ENCODE measurements around the gene LIFR. TPM values are rescaled to one million over a fixed set of nuclear protein-coding genes. Genes with fewer than 3 reads are reported as not detected.

Gene LIFR
- total and polyA plus RNA-seq, 2 donors (not counting 3 experiments of a cell fraction or from before 2014, with no cell fraction given), result 4.1 to 36.4 TPM

DNA sequence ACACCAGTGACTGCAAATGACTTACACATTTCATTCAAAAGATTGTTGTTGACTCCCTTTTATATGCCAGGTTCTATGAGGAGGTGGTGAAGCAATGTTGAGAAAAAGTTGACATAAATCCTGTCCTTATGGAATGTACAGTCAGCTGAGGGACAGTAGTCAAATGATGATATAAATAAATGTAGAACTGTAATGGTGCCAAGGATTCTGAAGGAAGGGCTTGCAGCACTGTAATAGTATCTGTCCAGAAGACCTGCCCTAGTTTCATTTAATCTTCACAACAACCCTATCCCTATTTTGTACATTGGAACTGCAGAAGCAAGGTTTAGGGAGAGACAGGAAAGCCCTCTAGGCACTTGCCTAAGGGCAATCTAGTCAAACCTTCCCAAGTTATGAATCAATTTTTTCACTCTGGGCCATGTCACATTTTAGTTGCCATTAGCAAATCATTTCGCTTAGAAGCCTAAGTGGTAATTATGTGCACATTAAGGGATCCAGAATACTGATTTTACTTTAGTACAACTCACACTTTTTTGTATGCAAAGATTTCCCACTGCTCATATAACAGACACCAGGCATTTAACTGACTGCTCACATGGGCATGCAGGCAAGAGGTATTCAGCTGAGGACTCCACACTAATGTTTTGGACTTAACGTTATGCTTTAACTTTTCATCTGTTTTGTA is 34.5 kb upstream of the LIFR start:
- no peak for FAIRE-seq

DNA sequence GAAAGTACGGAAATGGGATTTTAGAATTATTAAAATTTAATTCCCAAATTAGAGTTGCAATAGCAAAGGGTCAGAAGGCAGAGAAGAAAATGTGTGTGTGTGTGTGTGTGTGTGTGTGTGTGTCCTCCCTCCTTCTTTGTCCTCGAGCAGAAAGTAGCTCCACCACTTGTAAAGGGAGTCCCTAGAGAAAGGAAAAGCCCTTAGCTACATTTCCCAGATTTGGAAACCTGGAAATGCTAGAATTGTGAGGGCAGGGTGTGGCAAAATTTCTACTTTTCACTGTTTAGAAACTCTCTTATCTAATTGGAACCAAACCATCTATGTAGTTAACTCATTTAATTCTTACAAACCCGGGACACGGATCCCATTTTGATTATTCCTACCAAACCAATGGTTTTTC is 33.2 kb upstream of the LIFR start:
- H4K20me1 ChIP-seq (replicated peaks; ENCODE audit: control insufficient read depth, extremely low read depth, insufficient read depth, low read length), result no peaks in the 10 kb centered on the region
- POLR2A ChIA-PET, result no interaction called here
- H3K27me3 ChIP-seq (ENCODE audit: control insufficient read depth in 2 of 2, insufficient read depth in 2 of 2, low read length in 2 of 2), result no peaks in the 10 kb centered on the region
- H3K9ac ChIP-seq (replicated peaks; ENCODE audit: extremely low read depth, insufficient read depth, low read length), result no peak overlapping the region
- no peak overlapping the region for H2AFZ ChIP-seq (ENCODE audit: low read depth, low read length)
- H3K27ac ChIP-seq (ENCODE audit: insufficient read depth, low read depth, low read length), result no peak overlapping the region
- H3K4me2 ChIP-seq (ENCODE audit: insufficient read depth, low read length), result no peak overlapping the region
- intact Hi-C loops (cut with micrococcal nuclease), result no loop called here
- H3K9me3 ChIP-seq (replicated peaks; ENCODE audit: control insufficient read depth, insufficient read depth, low read length), result no peaks in the 10 kb centered on the region
- no peaks in the 10 kb centered on the region for H3K79me2 ChIP-seq (ENCODE audit: control insufficient read depth, insufficient read depth, low read length)
- no peak overlapping the region for H3K4me3 ChIP-seq (replicated peaks in 1 of 3; ENCODE audit: insufficient read depth in 1 of 3, low read depth in 1 of 3, low read length in 3 of 3)
- TF ChIP-seq POLR2A (IDR thresholded peaks at IDR 0.05; ENCODE audit: low read depth, low read length), result no peak
- TF ChIP-seq, protein P1, sequence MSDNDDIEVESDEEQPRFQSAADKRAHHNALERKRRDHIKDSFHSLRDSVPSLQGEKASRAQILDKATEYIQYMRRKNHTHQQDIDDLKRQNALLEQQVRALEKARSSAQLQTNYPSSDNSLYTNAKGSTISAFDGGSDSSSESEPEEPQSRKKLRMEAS (IDR thresholded peaks at IDR 0.05; ENCODE audit: insufficient read depth, insufficient read length), result no peak
- TF ChIP-seq FOS (IDR thresholded peaks at IDR 0.05; ENCODE audit: borderline replicate concordance, insufficient read depth, low read length), result no peak
- TF ChIP-seq MYC (IDR thresholded peaks at IDR 0.05; ENCODE audit: low read depth, low read length), result no peak
- TF ChIP-seq, protein P2, sequence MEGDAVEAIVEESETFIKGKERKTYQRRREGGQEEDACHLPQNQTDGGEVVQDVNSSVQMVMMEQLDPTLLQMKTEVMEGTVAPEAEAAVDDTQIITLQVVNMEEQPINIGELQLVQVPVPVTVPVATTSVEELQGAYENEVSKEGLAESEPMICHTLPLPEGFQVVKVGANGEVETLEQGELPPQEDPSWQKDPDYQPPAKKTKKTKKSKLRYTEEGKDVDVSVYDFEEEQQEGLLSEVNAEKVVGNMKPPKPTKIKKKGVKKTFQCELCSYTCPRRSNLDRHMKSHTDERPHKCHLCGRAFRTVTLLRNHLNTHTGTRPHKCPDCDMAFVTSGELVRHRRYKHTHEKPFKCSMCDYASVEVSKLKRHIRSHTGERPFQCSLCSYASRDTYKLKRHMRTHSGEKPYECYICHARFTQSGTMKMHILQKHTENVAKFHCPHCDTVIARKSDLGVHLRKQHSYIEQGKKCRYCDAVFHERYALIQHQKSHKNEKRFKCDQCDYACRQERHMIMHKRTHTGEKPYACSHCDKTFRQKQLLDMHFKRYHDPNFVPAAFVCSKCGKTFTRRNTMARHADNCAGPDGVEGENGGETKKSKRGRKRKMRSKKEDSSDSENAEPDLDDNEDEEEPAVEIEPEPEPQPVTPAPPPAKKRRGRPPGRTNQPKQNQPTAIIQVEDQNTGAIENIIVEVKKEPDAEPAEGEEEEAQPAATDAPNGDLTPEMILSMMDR (IDR thresholded peaks at IDR 0.05; ENCODE audit: extremely low read depth in 1 of 2, insufficient read depth in 1 of 2, low read depth in 1 of 2, low read length in 2 of 2), result no peak
- DNase-seq (ENCODE audit: low read depth, low spot score), result no peak
- no peaks in the 10 kb centered on the region for H3K36me3 ChIP-seq (ENCODE audit: control insufficient read depth in 2 of 2, extremely low read depth in 1 of 2, insufficient read depth in 2 of 2, low read length in 2 of 2)
- no peaks in the 10 kb centered on the region for H3K4me1 ChIP-seq (ENCODE audit: control insufficient read depth, extremely low read depth, insufficient read depth, low read length)
- CTCF ChIA-PET, result interaction anchor here (1.6 to 1.9 kb wide), 2 partner anchors 9 to 148 kb away, joined by 5 to 8 read pairs; no protein-coding TSS in a partner anchor
- no peak for FAIRE-seq
- H3K9me1 ChIP-seq (replicated peaks; ENCODE audit: control insufficient read depth, extremely low read depth, insufficient read depth, low read length), result no peaks in the 10 kb centered on the region
- dilution Hi-C loops (cut with MboI; ENCODE audit: extremely low pct_ligation_motif_present, low sequenced_read_pairs), result no loop called here
- no TSS peak for BruUV-seq (replicated peaks)

More for the DNA sequence above, 34.5 kb upstream of the LIFR start:
- no peaks in the 10 kb centered on the region for H4K20me1 ChIP-seq (replicated peaks; ENCODE audit: control insufficient read depth, extremely low read depth, insufficient read depth, low read length)
- H2AFZ ChIP-seq (ENCODE audit: low read depth, low read length), result no peak overlapping the region
- no peak overlapping the region for H3K27ac ChIP-seq (ENCODE audit: insufficient read depth, low read depth, low read length)
- ChIA-PET POLR2A (no interaction called here), CTCF (no interaction called here)
- H3K4me2 ChIP-seq (ENCODE audit: insufficient read depth, low read length), result no peak overlapping the region
- dilution Hi-C loops (cut with MboI; ENCODE audit: extremely low pct_ligation_motif_present, low sequenced_read_pairs), result no loop called here
- no TSS peak for BruUV-seq (replicated peaks)
- H3K36me3 ChIP-seq (ENCODE audit: control insufficient read depth in 2 of 2, extremely low read depth in 1 of 2, insufficient read depth in 2 of 2, low read length in 2 of 2), result no peaks in the 10 kb centered on the region
- H3K79me2 ChIP-seq (ENCODE audit: control insufficient read depth, insufficient read depth, low read length), result no peaks in the 10 kb centered on the region
- no peaks in the 10 kb centered on the region for H3K9me3 ChIP-seq (replicated peaks; ENCODE audit: control insufficient read depth, insufficient read depth, low read length)
- no peak for DNase-seq (ENCODE audit: low read depth, low spot score)
- no peak overlapping the region for H3K4me3 ChIP-seq (replicated peaks in 1 of 3; ENCODE audit: insufficient read depth in 1 of 3, low read depth in 1 of 3, low read length in 3 of 3)
- TF ChIP-seq POLR2A (IDR thresholded peaks at IDR 0.05; ENCODE audit: low read depth, low read length) (no peak), POLR2AphosphoS5 (IDR thresholded peaks at IDR 0.05; ENCODE audit: insufficient read depth, low read depth, low read length) (no peak), FOS (IDR thresholded peaks at IDR 0.05; ENCODE audit: borderline replicate concordance, insufficient read depth, low read length) (no peak), JUN (IDR thresholded peaks at IDR 0.05; ENCODE audit: borderline replicate concordance, insufficient read depth, insufficient read length, low read depth) (no peak)
- TF ChIP-seq, protein P2 (IDR thresholded peaks at IDR 0.05; ENCODE audit: extremely low read depth in 1 of 2, insufficient read depth in 1 of 2, low read depth in 1 of 2, low read length in 2 of 2), result no peak
- H3K4me1 ChIP-seq (ENCODE audit: control insufficient read depth, extremely low read depth, insufficient read depth, low read length), result peaks cover 4% of the 10 kb centered on the region
- H3K9ac ChIP-seq (replicated peaks; ENCODE audit: extremely low read depth, insufficient read depth, low read length), result no peak overlapping the region
- H3K9me1 ChIP-seq (replicated peaks; ENCODE audit: control insufficient read depth, extremely low read depth, insufficient read depth, low read length), result no peaks in the 10 kb centered on the region
- H3K27me3 ChIP-seq (ENCODE audit: control insufficient read depth in 2 of 2, insufficient read depth in 2 of 2, low read length in 2 of 2), result no peaks in the 10 kb centered on the region
- intact Hi-C loops (cut with micrococcal nuclease), result no loop called here
